H1 (cell line): ENCODE measurements around the gene KIN. TPM values are rescaled to one million over a fixed set of nuclear protein-coding genes. Genes with fewer than 3 reads are reported as not detected.

Source experiments
- EP300 ChIP-seq, 2 experiments: IDR thresholded peaks; 1 replicate in 1 of 2; 2 replicates in 1 of 2; pipeline ENCODE4 v1.6.1; 2011 to 2012; ENCODE audit warnings: low read depth in 2 of 2, low read length in 2 of 2, mild to moderate bottlenecking in 2 of 2, borderline replicate concordance in 1 of 2, inconsistent platforms in 1 of 2, moderate library complexity in 1 of 2
- KDM5A ChIP-seq: fragments of 200-600 bp; IDR thresholded peaks from 2 replicates; pipeline ENCODE4 v1.7.1; 2012; ENCODE audit warnings: mild to moderate bottlenecking, low read length, inconsistent platforms, mixed read lengths
- polyA plus RNA-seq, 7 experiments: library from polyadenylated mRNA; depleted of rRNA in 3 of 7; stranded (reverse) in 5 of 7; unstranded in 2 of 7; fragments of >200 nt in 5 of 7; fragments of 200-250 nt in 2 of 7; gene quantifications; 1 replicate in 5 of 7; 2 replicates in 1 of 7; 4 replicates in 1 of 7; pipeline versions ENCODE4 v1.2.1 to v1.2.3, GENCODE V29; 2011 to 2013; ENCODE audit warnings: missing spikeins in 2 of 7, mixed read lengths in 2 of 7
- total RNA-seq: library from RNA; stranded (reverse); fragmentation: NEBNext Ultra II Directional; extraction: Animal tissue kit (Norgen Biotek cat#: 25700); gene quantifications from 2 replicates; pipeline ENCODE4 v1.2.1, GENCODE V29; 2021
- TF ChIP-seq, protein P1 (sequence below): IDR thresholded peaks from 2 replicates; pipeline ENCODE4 v1.6.1; 2012; ENCODE audit warnings: low read length, inconsistent platforms

The KIN gene
- total and polyA plus RNA-seq, 2 of the 8 experiments (the other 6 are each of a cell fraction or from before 2014, with no cell fraction given): 3.7 to 16.5 TPM

DNA sequence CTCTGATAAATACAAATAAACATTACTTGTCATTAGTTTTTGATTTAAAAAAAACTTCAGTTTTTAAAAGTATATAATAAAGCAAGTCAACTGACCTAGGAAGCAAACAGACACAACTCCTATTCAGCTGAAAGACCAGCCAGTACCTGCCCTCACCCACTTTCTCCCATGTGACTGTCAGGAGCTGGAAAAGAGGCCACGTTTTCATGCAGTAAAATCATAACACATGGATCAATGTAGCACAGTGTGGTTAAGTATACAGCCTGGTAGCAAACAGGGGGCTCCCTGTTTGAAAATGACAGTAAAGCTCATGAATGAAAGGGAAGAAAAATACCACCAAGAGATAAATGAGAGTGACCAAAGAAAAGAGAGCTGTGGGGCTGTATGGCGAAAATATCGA is 21.6 kb downstream of the KIN start (continued):
- TF ChIP-seq, protein P1, sequence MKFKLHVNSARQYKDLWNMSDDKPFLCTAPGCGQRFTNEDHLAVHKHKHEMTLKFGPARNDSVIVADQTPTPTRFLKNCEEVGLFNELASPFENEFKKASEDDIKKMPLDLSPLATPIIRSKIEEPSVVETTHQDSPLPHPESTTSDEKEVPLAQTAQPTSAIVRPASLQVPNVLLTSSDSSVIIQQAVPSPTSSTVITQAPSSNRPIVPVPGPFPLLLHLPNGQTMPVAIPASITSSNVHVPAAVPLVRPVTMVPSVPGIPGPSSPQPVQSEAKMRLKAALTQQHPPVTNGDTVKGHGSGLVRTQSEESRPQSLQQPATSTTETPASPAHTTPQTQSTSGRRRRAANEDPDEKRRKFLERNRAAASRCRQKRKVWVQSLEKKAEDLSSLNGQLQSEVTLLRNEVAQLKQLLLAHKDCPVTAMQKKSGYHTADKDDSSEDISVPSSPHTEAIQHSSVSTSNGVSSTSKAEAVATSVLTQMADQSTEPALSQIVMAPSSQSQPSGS: no peak
- TF ChIP-seq EP300 (IDR thresholded peaks at IDR 0.05; ENCODE audit: borderline replicate concordance in 1 of 2, low read depth in 2 of 2, low read length in 2 of 2) (no peak), KDM5A (no peak)
